Liver (tissue), 9 donors: ENCODE results near the gene PROC. TPM values are rescaled to one million over a fixed set of nuclear protein-coding genes. Genes with fewer than 3 reads are reported as not detected.

Source experiments
- DNase-seq: peaks from one replicate; pipeline ENCODE4 v3.0.0-alpha.2; 2017; ENCODE audit warnings: low spot score
- H3K27ac ChIP-seq, 2 donors: one replicate each; pipeline ENCODE4 v1.7.0; 2013; ENCODE audit warnings: inconsistent platforms in 2 of 2, low read length in 2 of 2, control low read depth in 1 of 2, low read depth in 1 of 2, mild to moderate bottlenecking in 1 of 2
- H3K27me3 ChIP-seq, 4 donors: one replicate each; pipeline versions ENCODE4 v1.6.1 to v1.7.0; 2013; ENCODE audit warnings: low read length in 3 of 4, inconsistent platforms in 1 of 4, mild to moderate bottlenecking in 1 of 4, moderate library complexity in 1 of 4; ENCODE audit not compliant: control insufficient read depth in 4 of 4, insufficient read depth in 4 of 4
- H3K36me3 ChIP-seq, 4 donors: one replicate each; pipeline versions ENCODE4 v1.6.1 to v1.7.0; 2013; ENCODE audit warnings: low read length in 3 of 4, mild to moderate bottlenecking in 3 of 4, low read depth in 1 of 4, moderate library complexity in 1 of 4; ENCODE audit not compliant: control insufficient read depth in 4 of 4, insufficient read depth in 3 of 4
- H3K4me1 ChIP-seq, 4 donors: one replicate each; pipeline versions ENCODE4 v1.6.1 to v1.7.0; 2013; ENCODE audit warnings: low read length in 3 of 4, mild to moderate bottlenecking in 3 of 4, moderate library complexity in 1 of 4; ENCODE audit not compliant: control insufficient read depth in 4 of 4, insufficient read depth in 4 of 4
- H3K4me3 ChIP-seq, 3 donors: one replicate each; pipeline versions ENCODE4 v1.6.1 to v1.7.0; 2013; ENCODE audit warnings: low read length in 3 of 3, control low read depth in 1 of 3, low read depth in 1 of 3, mild to moderate bottlenecking in 1 of 3
- H3K9ac ChIP-seq, 2 donors: one replicate each; pipeline ENCODE4 v1.7.0; 2013; ENCODE audit warnings: low read length in 2 of 2, mild to moderate bottlenecking in 2 of 2, moderate library complexity in 2 of 2, control low read depth in 1 of 2, low read depth in 1 of 2
- H3K9me3 ChIP-seq, 4 donors: one replicate each; pipeline versions ENCODE4 v1.6.1 to v1.7.0; 2013; ENCODE audit warnings: low read length in 3 of 4; ENCODE audit not compliant: control insufficient read depth in 4 of 4
- EGR1 ChIP-seq, 2 donors: IDR thresholded peaks; 2 replicates each; pipeline ENCODE4 v1.6.1; 2016 to 2018; ENCODE audit warnings: antibody characterized with exemption in 2 of 2, low read depth in 2 of 2
- FOXA1 ChIP-seq: IDR thresholded peaks from 2 replicates; pipeline ENCODE4 v1.6.1; 2016; ENCODE audit warnings: antibody characterized with exemption
- FOXA2 ChIP-seq: IDR thresholded peaks from 2 replicates; pipeline ENCODE4 v1.6.1; 2016; ENCODE audit warnings: antibody characterized with exemption
- GABPA ChIP-seq, 2 donors: IDR thresholded peaks in 1 of 2; conservative IDR thresholded peaks in 1 of 2; 2 replicates each; pipeline ENCODE4 v1.6.1; 2016; ENCODE audit warnings: antibody characterized with exemption in 2 of 2, mild to moderate bottlenecking in 1 of 2, moderate library complexity in 1 of 2
- HNF4A ChIP-seq, 2 donors: conservative IDR thresholded peaks; 2 replicates each; pipeline ENCODE4 v1.6.1; 2016; ENCODE audit warnings: antibody characterized with exemption in 2 of 2, mild to moderate bottlenecking in 2 of 2
- HNF4G ChIP-seq: IDR thresholded peaks from 2 replicates; pipeline ENCODE4 v1.6.1; 2016; ENCODE audit warnings: antibody characterized with exemption
- JUND ChIP-seq, 2 donors: IDR thresholded peaks; 2 replicates each; pipeline ENCODE4 v1.6.1; 2016; ENCODE audit warnings: antibody characterized with exemption in 2 of 2
- NR2F2 ChIP-seq: IDR thresholded peaks from 2 replicates; pipeline ENCODE4 v1.6.1; 2016; ENCODE audit warnings: antibody characterized with exemption
- RAD21 ChIP-seq, 2 donors: IDR thresholded peaks; 2 replicates each; pipeline ENCODE4 v1.6.1; 2016; ENCODE audit warnings: antibody characterized with exemption in 2 of 2, mild to moderate bottlenecking in 2 of 2
- RXRA ChIP-seq, 2 donors: IDR thresholded peaks; 2 replicates each; pipeline ENCODE4 v1.6.1; 2017 to 2018; ENCODE audit warnings: antibody characterized with exemption in 2 of 2, mild to moderate bottlenecking in 1 of 2
- SP1 ChIP-seq: IDR thresholded peaks from 2 replicates; pipeline ENCODE4 v1.6.1; 2018; ENCODE audit warnings: antibody characterized with exemption, mild to moderate bottlenecking
- TAF1 ChIP-seq: conservative IDR thresholded peaks from 2 replicates; pipeline ENCODE4 v1.6.1; 2016; ENCODE audit warnings: antibody characterized with exemption, mild to moderate bottlenecking
- YY1 ChIP-seq: IDR thresholded peaks from 2 replicates; pipeline ENCODE4 v1.6.1; 2016; ENCODE audit warnings: antibody characterized with exemption, mild to moderate bottlenecking
- WGBS: extraction: QIAGEN DNeasy Blood & Tissue Kit; methylation state at CpG from one replicate; pipeline ENCODE4 v1.1.7; 2013; 5-methylcytosine and 5-hydroxymethylcytosine counted together
- polyA plus RNA-seq, 2 donors: library from polyadenylated mRNA; stranded (reverse) in 1 of 2; unstranded in 1 of 2; fragments of 200-250 nt in 1 of 2; fragments of >200 nt in 1 of 2; fragmentation: Nextera tagmentation in 1 of 2; extraction: Ambion mirVana in 1 of 2; gene quantifications; one replicate each; pipeline versions ENCODE4 v1.2.1 to v1.2.3, GENCODE V29; 2013 to 2015
- total RNA-seq, 2 donors: library from RNA; depleted of rRNA; stranded (reverse); fragments of >200 nt; gene quantifications; one replicate each; pipeline ENCODE4 v1.2.3, GENCODE V29; 2014
- TF ChIP-seq, protein P1 (sequence below): IDR thresholded peaks from 2 replicates; pipeline ENCODE4 v1.6.1; 2016; ENCODE audit warnings: antibody characterized with exemption
- TF ChIP-seq, protein P2 (sequence below): IDR thresholded peaks from 2 replicates; pipeline ENCODE4 v1.6.1; 2016; ENCODE audit warnings: antibody characterized with exemption
- TF ChIP-seq, protein P3 (sequence below): IDR thresholded peaks from 2 replicates; pipeline ENCODE4 v1.6.1; 2016; ENCODE audit warnings: antibody characterized with exemption
- TF ChIP-seq, protein P4 (sequence below): IDR thresholded peaks from 2 replicates; pipeline ENCODE4 v1.6.1; 2016; ENCODE audit warnings: antibody characterized with exemption, mild to moderate bottlenecking
- TF ChIP-seq, protein P5 (sequence below): fragments of 150-350 bp; IDR thresholded peaks from 2 replicates; pipeline ENCODE4 v1.5.1; 2017; ENCODE audit warnings: improper control_type of control experiment, low read depth, low read length; ENCODE audit not compliant: missing input control
- donor health status: healthy.
- donor health status: healthy.
- donor health status: healthy.
- donor health status: healthy.
- donor health status: healthy.

The PROC gene
- total and polyA plus RNA-seq, 4 donors: 150 to 407 (median 341) TPM

DNA sequence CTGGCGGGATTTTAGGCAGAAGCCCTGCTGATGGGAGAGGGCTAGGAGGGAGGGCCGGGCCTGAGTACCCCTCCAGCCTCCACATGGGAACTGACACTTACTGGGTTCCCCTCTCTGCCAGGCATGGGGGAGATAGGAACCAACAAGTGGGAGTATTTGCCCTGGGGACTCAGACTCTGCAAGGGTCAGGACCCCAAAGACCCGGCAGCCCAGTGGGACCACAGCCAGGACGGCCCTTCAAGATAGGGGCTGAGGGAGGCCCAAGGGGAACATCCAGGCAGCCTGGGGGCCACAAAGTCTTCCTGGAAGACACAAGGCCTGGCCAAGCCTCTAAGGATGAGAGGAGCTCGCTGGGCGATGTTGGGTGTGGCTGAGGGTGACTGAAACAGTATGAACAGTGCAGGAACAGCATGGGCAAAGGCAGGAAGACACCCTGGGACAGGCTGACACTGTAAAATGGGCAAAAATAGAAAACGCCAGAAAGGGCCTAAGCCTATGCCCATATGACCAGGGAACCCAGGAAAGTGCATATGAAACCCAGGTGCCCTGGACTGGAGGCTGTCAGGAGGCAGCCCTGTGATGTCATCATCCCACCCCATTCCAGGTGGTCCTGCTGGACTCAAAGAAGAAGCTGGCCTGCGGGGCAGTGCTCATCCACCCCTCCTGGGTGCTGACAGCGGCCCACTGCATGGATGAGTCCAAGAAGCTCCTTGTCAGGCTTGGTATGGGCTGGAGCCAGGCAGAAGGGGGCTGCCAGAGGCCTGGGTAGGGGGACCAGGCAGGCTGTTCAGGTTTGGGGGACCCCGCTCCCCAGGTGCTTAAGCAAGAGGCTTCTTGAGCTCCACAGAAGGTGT lies 8.5 kb downstream of the PROC start (continued):
- TF ChIP-seq, protein P1, sequence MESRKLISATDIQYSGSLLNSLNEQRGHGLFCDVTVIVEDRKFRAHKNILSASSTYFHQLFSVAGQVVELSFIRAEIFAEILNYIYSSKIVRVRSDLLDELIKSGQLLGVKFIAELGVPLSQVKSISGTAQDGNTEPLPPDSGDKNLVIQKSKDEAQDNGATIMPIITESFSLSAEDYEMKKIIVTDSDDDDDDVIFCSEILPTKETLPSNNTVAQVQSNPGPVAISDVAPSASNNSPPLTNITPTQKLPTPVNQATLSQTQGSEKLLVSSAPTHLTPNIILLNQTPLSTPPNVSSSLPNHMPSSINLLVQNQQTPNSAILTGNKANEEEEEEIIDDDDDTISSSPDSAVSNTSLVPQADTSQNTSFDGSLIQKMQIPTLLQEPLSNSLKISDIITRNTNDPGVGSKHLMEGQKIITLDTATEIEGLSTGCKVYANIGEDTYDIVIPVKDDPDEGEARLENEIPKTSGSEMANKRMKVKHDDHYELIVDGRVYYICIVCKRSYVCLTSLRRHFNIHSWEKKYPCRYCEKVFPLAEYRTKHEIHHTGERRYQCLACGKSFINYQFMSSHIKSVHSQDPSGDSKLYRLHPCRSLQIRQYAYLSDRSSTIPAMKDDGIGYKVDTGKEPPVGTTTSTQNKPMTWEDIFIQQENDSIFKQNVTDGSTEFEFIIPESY: no peak

DNA sequence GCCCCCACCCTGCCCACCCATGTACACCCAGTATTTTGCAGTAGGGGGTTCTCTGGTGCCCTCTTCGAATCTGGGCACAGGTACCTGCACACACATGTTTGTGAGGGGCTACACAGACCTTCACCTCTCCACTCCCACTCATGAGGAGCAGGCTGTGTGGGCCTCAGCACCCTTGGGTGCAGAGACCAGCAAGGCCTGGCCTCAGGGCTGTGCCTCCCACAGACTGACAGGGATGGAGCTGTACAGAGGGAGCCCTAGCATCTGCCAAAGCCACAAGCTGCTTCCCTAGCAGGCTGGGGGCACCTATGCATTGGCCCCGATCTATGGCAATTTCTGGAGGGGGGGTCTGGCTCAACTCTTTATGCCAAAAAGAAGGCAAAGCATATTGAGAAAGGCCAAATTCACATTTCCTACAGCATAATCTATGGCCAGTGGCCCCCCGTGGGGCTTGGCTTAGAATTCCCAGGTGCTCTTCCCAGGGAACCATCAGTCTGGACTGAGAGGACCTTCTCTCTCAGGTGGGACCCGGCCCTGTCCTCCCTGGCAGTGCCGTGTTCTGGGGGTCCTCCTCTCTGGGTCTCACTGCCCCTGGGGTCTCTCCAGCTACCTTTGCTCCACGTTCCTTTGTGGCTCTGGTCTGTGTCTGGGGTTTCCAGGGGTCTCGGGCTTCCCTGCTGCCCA lies 9.3 kb downstream of the PROC start:
- H3K36me3 ChIP-seq: peaks cover 4 to 31% (median 17%) of the 10 kb centered on the region in 4 donors
- DNase-seq: no peak
- TF ChIP-seq, protein P2, sequence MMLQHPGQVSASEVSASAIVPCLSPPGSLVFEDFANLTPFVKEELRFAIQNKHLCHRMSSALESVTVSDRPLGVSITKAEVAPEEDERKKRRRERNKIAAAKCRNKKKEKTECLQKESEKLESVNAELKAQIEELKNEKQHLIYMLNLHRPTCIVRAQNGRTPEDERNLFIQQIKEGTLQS: no peak
- TF ChIP-seq SP1: no peak
- TF ChIP-seq HNF4A (conservative IDR thresholded peaks at IDR 0.05): no peak
- TF ChIP-seq JUND (IDR thresholded peaks at IDR 0.05): no peak
- TF ChIP-seq, protein P3, sequence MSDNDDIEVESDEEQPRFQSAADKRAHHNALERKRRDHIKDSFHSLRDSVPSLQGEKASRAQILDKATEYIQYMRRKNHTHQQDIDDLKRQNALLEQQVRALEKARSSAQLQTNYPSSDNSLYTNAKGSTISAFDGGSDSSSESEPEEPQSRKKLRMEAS: no peak
- no peak for TF ChIP-seq FOXA1
- no peak for TF ChIP-seq NR2F2
- TF ChIP-seq, protein P1: no peak
- no peak for TF ChIP-seq RAD21 (IDR thresholded peaks at IDR 0.05)
- TF ChIP-seq EGR1 (IDR thresholded peaks at IDR 0.05; ENCODE audit: low read depth in 2 of 2): no peak
- TF ChIP-seq FOXA2: no peak
- TF ChIP-seq, protein P4, sequence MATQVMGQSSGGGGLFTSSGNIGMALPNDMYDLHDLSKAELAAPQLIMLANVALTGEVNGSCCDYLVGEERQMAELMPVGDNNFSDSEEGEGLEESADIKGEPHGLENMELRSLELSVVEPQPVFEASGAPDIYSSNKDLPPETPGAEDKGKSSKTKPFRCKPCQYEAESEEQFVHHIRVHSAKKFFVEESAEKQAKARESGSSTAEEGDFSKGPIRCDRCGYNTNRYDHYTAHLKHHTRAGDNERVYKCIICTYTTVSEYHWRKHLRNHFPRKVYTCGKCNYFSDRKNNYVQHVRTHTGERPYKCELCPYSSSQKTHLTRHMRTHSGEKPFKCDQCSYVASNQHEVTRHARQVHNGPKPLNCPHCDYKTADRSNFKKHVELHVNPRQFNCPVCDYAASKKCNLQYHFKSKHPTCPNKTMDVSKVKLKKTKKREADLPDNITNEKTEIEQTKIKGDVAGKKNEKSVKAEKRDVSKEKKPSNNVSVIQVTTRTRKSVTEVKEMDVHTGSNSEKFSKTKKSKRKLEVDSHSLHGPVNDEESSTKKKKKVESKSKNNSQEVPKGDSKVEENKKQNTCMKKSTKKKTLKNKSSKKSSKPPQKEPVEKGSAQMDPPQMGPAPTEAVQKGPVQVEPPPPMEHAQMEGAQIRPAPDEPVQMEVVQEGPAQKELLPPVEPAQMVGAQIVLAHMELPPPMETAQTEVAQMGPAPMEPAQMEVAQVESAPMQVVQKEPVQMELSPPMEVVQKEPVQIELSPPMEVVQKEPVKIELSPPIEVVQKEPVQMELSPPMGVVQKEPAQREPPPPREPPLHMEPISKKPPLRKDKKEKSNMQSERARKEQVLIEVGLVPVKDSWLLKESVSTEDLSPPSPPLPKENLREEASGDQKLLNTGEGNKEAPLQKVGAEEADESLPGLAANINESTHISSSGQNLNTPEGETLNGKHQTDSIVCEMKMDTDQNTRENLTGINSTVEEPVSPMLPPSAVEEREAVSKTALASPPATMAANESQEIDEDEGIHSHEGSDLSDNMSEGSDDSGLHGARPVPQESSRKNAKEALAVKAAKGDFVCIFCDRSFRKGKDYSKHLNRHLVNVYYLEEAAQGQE: no peak
- TF ChIP-seq RXRA (IDR thresholded peaks at IDR 0.05): no peak
- no peak for TF ChIP-seq HNF4G
- TF ChIP-seq GABPA (IDR thresholded peaks at IDR 0.05 in 1 of 2, conservative IDR thresholded peaks at IDR 0.05 in 1 of 2): no peak
- TF ChIP-seq YY1: no peak
- TF ChIP-seq, protein P5, sequence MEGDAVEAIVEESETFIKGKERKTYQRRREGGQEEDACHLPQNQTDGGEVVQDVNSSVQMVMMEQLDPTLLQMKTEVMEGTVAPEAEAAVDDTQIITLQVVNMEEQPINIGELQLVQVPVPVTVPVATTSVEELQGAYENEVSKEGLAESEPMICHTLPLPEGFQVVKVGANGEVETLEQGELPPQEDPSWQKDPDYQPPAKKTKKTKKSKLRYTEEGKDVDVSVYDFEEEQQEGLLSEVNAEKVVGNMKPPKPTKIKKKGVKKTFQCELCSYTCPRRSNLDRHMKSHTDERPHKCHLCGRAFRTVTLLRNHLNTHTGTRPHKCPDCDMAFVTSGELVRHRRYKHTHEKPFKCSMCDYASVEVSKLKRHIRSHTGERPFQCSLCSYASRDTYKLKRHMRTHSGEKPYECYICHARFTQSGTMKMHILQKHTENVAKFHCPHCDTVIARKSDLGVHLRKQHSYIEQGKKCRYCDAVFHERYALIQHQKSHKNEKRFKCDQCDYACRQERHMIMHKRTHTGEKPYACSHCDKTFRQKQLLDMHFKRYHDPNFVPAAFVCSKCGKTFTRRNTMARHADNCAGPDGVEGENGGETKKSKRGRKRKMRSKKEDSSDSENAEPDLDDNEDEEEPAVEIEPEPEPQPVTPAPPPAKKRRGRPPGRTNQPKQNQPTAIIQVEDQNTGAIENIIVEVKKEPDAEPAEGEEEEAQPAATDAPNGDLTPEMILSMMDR: no peak
- no peak for TF ChIP-seq TAF1
- H3K4me1 ChIP-seq: peaks cover 0 to 11% (median 0%) of the 10 kb centered on the region in 4 donors
- no peaks in the 10 kb centered on the region for H3K9me3 ChIP-seq
- H3K27me3 ChIP-seq: no peaks in the 10 kb centered on the region
- no peak overlapping the region for H3K9ac ChIP-seq
- 95% methylated on average over 7 of the region's 7 CpGs for WGBS
- H3K4me3 ChIP-seq: no peak overlapping the region
- no peak overlapping the region for H3K27ac ChIP-seq
